ENCODE results near the gene CPN1. TPM values are rescaled to one million over a fixed set of nuclear protein-coding genes. Genes with fewer than 3 reads are reported as not detected.

CPN1 gene
- total and polyA plus RNA-seq, 5 donors from 2014 or later, result not detected

- Mint-ChIP-seq H3K36me3 (no peaks in the 10 kb centered on the region), H3K4me3 (no peak overlapping the region), H3K4me1 (no peaks in the 10 kb centered on the region), H3K9me3 (peaks cover 0 to 2% (median 0%) of the 10 kb centered on the region in 7 donors), H3K27me3 (peaks cover 8% of the 10 kb centered on the region), H3K27ac (no peak overlapping the region)
- no peak for ATAC-seq (ENCODE audit: low read depth in 2 of 2)
- H3K27ac ChIP-seq (ENCODE audit: insufficient read depth, low read length, poor library complexity, severe bottlenecking), result no peak overlapping the region
- no peaks in the 10 kb centered on the region for H3K36me3 ChIP-seq (ENCODE audit: control insufficient read depth, insufficient read depth, low read length)
- H3K27me3 ChIP-seq (ENCODE audit: control insufficient read depth, insufficient read depth, low read length), result no peaks in the 10 kb centered on the region
- no peaks in the 10 kb centered on the region for H3K4me1 ChIP-seq (ENCODE audit: control insufficient read depth, insufficient read depth, low read length, poor library complexity, severe bottlenecking)
- no peaks in the 10 kb centered on the region for H3K9me3 ChIP-seq (ENCODE audit: control insufficient read depth in 2 of 2, low read length in 2 of 2)
- no peak overlapping the region for H3K4me3 ChIP-seq (ENCODE audit: low read depth, low read length)
- DNase-seq, result no peak
Observed at GRCh38 chr10:100076750-100077149, 4.9 kb downstream of the CPN1 start.

- Histone ChIP-seq H3K27ac (ENCODE audit: insufficient read depth, low read length, poor library complexity, severe bottlenecking) (no peak overlapping the region), H3K4me3 (ENCODE audit: low read depth, low read length) (no peak overlapping the region), H3K9me3 (ENCODE audit: control insufficient read depth in 2 of 2, low read length in 2 of 2) (no peaks in the 10 kb centered on the region), H3K27me3 (ENCODE audit: control insufficient read depth, insufficient read depth, low read length) (no peaks in the 10 kb centered on the region), H3K36me3 (ENCODE audit: control insufficient read depth, insufficient read depth, low read length) (no peaks in the 10 kb centered on the region), H3K4me1 (ENCODE audit: control insufficient read depth, insufficient read depth, low read length, poor library complexity, severe bottlenecking) (no peaks in the 10 kb centered on the region)
- H3K27me3 Mint-ChIP-seq, result peaks cover 7% of the 10 kb centered on the region
- no peak overlapping the region for H3K4me3 Mint-ChIP-seq
- DNase-seq (no peak), ATAC-seq (ENCODE audit: low read depth in 2 of 2) (no peak)
- no peaks in the 10 kb centered on the region for H3K36me3 Mint-ChIP-seq
- H3K9me3 Mint-ChIP-seq, result no peaks in the 10 kb centered on the region
- no peaks in the 10 kb centered on the region for H3K4me1 Mint-ChIP-seq
- H3K27ac Mint-ChIP-seq, result no peak overlapping the region
Observed at GRCh38 chr10:100075426-100076220, 6.0 kb downstream of the CPN1 start.

DNA sequence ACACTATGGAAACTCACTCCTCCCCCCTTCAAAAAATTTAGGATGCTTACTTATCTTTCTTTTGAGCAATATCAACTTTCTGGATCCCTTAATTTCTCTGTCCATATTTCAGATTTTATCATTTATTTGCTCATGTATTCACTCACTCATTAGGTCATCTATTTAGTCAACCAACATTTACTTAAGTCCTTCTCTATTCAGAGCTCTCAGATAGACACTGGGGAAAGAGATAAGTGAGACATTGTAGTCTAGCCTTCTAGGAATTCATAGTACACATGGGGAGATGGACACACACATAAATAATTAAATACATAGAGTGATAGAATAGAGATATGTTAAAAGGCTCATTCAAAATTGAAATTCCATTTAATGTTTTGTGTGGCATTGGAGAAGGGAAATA, 9.2 kb downstream of the CPN1 start:
- no peak overlapping the region for H3K4me3 Mint-ChIP-seq

DNA sequence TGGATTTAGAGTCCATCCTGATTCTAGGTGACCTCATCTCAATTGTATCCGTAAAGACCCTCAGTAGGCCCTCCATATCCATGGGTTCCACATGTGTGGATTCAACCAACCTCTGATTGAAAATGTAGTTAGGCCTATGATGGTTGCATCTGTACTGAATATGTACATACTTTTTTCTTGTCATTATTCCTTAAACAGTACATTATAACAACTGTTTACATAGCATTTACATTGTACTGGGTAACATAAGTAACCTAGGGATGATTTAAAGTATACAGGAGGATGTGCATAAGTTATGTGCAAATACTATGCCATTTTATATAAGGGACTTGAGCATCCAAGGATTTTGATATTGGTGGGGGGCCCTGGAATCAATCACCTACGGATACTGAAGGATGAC, 10.1 kb downstream of the CPN1 start:
- H3K36me3 ChIP-seq (ENCODE audit: control insufficient read depth, insufficient read depth, low read length), result no peaks in the 10 kb centered on the region
- H3K4me3 ChIP-seq (ENCODE audit: low read depth, low read length), result no peak overlapping the region
- H3K27ac ChIP-seq (ENCODE audit: insufficient read depth, low read length, poor library complexity, severe bottlenecking), result no peak overlapping the region
- Mint-ChIP-seq H3K9me3 (peaks cover 0 to 2% (median 0%) of the 10 kb centered on the region in 7 donors), H3K36me3 (no peaks in the 10 kb centered on the region), H3K4me3 (no peak overlapping the region), H3K27ac (no peak overlapping the region), H3K4me1 (no peaks in the 10 kb centered on the region), H3K27me3 (peaks cover 9% of the 10 kb centered on the region)
- no peaks in the 10 kb centered on the region for H3K4me1 ChIP-seq (ENCODE audit: control insufficient read depth, insufficient read depth, low read length, poor library complexity, severe bottlenecking)
- ATAC-seq (ENCODE audit: low read depth in 2 of 2) (no peak), DNase-seq (no peak)
- no peaks in the 10 kb centered on the region for H3K9me3 ChIP-seq (ENCODE audit: control insufficient read depth in 2 of 2, low read length in 2 of 2)
- H3K27me3 ChIP-seq (ENCODE audit: control insufficient read depth, insufficient read depth, low read length), result peaks cover 3% of the 10 kb centered on the region

More for the DNA sequence above, 9.2 kb downstream of the CPN1 start:
- H3K4me1 Mint-ChIP-seq, result no peaks in the 10 kb centered on the region
- H3K27ac Mint-ChIP-seq, result no peak overlapping the region
- H3K27me3 Mint-ChIP-seq, result peaks cover 6% of the 10 kb centered on the region
- H3K9me3 ChIP-seq (ENCODE audit: control insufficient read depth in 2 of 2, low read length in 2 of 2), result no peaks in the 10 kb centered on the region
- H3K9me3 Mint-ChIP-seq, result peaks cover 0 to 2% (median 0%) of the 10 kb centered on the region in 7 donors
- no peak overlapping the region for H3K4me3 ChIP-seq (ENCODE audit: low read depth, low read length)
- H3K27me3 ChIP-seq (ENCODE audit: control insufficient read depth, insufficient read depth, low read length), result peaks cover 3% of the 10 kb centered on the region
- no peak for ATAC-seq (ENCODE audit: low read depth in 2 of 2)
- H3K4me1 ChIP-seq (ENCODE audit: control insufficient read depth, insufficient read depth, low read length, poor library complexity, severe bottlenecking), result no peaks in the 10 kb centered on the region
- no peaks in the 10 kb centered on the region for H3K36me3 Mint-ChIP-seq
- no peaks in the 10 kb centered on the region for H3K36me3 ChIP-seq (ENCODE audit: control insufficient read depth, insufficient read depth, low read length)
- no peak for DNase-seq
- no peak overlapping the region for H3K27ac ChIP-seq (ENCODE audit: insufficient read depth, low read length, poor library complexity, severe bottlenecking)

DNA sequence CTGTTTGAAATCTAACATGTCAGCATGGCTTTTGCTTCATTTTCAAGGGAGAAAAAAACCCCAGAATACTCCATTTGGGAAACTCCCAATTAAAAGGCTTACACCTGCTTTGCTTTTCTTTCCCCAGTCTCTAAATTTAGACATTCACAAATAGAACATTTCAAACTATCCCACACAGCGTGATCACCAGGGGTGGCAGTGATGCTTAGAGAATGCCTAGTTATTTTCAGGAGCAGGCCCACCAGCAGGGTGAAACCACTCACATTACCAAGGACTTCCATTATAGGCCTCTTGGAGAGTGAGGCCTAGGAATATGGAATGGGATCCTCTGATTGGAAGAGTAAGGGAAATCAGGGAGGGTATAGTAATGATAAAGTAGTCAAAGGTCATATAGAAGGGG, 14.2 kb downstream of the CPN1 start:
- Histone ChIP-seq H3K9me3 (ENCODE audit: control insufficient read depth in 2 of 2, low read length in 2 of 2) (no peaks in the 10 kb centered on the region), H3K4me3 (ENCODE audit: low read depth, low read length) (no peak overlapping the region), H3K36me3 (ENCODE audit: control insufficient read depth, insufficient read depth, low read length) (no peaks in the 10 kb centered on the region), H3K27ac (ENCODE audit: insufficient read depth, low read length, poor library complexity, severe bottlenecking) (no peak overlapping the region), H3K27me3 (ENCODE audit: control insufficient read depth, insufficient read depth, low read length) (peaks cover 3% of the 10 kb centered on the region), H3K4me1 (ENCODE audit: control insufficient read depth, insufficient read depth, low read length, poor library complexity, severe bottlenecking) (no peaks in the 10 kb centered on the region)
- H3K27ac Mint-ChIP-seq, result no peak overlapping the region
- peaks cover 0 to 2% (median 0%) of the 10 kb centered on the region in 7 donors for H3K9me3 Mint-ChIP-seq
- H3K27me3 Mint-ChIP-seq, result peaks cover 19% of the 10 kb centered on the region
- DNase-seq (no peak), ATAC-seq (ENCODE audit: low read depth in 2 of 2) (no peak)
- H3K36me3 Mint-ChIP-seq, result no peaks in the 10 kb centered on the region
- no peak overlapping the region for H3K4me3 Mint-ChIP-seq
- no peaks in the 10 kb centered on the region for H3K4me1 Mint-ChIP-seq

- no peaks in the 10 kb centered on the region for H3K9me3 ChIP-seq (ENCODE audit: control insufficient read depth in 2 of 2, low read length in 2 of 2)
- no peaks in the 10 kb centered on the region for H3K4me1 Mint-ChIP-seq
- H3K4me3 Mint-ChIP-seq, result peak overlapping the region in 1 of 4 donors; percentile 28
- H3K36me3 Mint-ChIP-seq, result no peaks in the 10 kb centered on the region
- H3K36me3 ChIP-seq (ENCODE audit: control insufficient read depth, insufficient read depth, low read length), result no peaks in the 10 kb centered on the region
- DNase-seq, result no peak
- no peaks in the 10 kb centered on the region for H3K27me3 ChIP-seq (ENCODE audit: control insufficient read depth, insufficient read depth, low read length)
- H3K27ac Mint-ChIP-seq, result no peak overlapping the region
- H3K9me3 Mint-ChIP-seq, result peaks cover 0 to 2% (median 0%) of the 10 kb centered on the region in 7 donors
- ATAC-seq (ENCODE audit: low read depth in 2 of 2), result no peak
- H3K27ac ChIP-seq (ENCODE audit: insufficient read depth, low read length, poor library complexity, severe bottlenecking), result no peak overlapping the region
- no peaks in the 10 kb centered on the region for H3K4me1 ChIP-seq (ENCODE audit: control insufficient read depth, insufficient read depth, low read length, poor library complexity, severe bottlenecking)
- H3K4me3 ChIP-seq (ENCODE audit: low read depth, low read length), result no peak overlapping the region
- peaks cover 19% of the 10 kb centered on the region for H3K27me3 Mint-ChIP-seq
Observed at GRCh38 chr10:100065084-100065660, 16.5 kb downstream of the CPN1 start.

DNA sequence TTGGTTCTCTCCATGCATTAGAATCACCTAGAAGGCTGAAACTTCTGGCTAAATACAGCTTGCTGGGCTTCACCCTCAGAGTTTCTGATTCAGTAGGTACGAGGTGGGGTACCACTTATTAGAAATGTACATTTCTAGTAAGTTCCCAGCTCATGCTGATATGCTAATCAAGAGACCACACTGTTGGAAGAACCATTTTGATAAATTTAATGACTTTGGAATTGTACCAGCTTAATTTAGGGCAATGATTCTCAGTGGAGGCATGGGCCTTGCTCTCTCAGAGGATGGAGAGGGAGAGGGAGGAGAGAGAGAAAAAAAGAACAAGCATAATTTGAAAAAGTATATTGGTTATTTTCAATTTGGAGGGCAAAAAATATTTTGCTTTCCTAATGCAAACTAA, 20.3 kb downstream of the CPN1 start:
- DNase-seq (no peak), ATAC-seq (ENCODE audit: low read depth in 2 of 2) (no peak)
- Mint-ChIP-seq H3K4me1 (no peaks in the 10 kb centered on the region), H3K36me3 (no peaks in the 10 kb centered on the region), H3K9me3 (no peaks in the 10 kb centered on the region), H3K4me3 (no peak overlapping the region), H3K27ac (no peak overlapping the region), H3K27me3 (peaks cover 15% of the 10 kb centered on the region)
- no peaks in the 10 kb centered on the region for H3K36me3 ChIP-seq (ENCODE audit: control insufficient read depth, insufficient read depth, low read length)
- peaks cover 0 to under 1% of the 10 kb centered on the region in 2 experiments for H3K9me3 ChIP-seq (ENCODE audit: control insufficient read depth in 2 of 2, low read length in 2 of 2)
- H3K27ac ChIP-seq (ENCODE audit: insufficient read depth, low read length, poor library complexity, severe bottlenecking), result no peak overlapping the region
- H3K27me3 ChIP-seq (ENCODE audit: control insufficient read depth, insufficient read depth, low read length), result peaks cover 2% of the 10 kb centered on the region
- H3K4me1 ChIP-seq (ENCODE audit: control insufficient read depth, insufficient read depth, low read length, poor library complexity, severe bottlenecking), result no peaks in the 10 kb centered on the region
- no peak overlapping the region for H3K4me3 ChIP-seq (ENCODE audit: low read depth, low read length)

DNA sequence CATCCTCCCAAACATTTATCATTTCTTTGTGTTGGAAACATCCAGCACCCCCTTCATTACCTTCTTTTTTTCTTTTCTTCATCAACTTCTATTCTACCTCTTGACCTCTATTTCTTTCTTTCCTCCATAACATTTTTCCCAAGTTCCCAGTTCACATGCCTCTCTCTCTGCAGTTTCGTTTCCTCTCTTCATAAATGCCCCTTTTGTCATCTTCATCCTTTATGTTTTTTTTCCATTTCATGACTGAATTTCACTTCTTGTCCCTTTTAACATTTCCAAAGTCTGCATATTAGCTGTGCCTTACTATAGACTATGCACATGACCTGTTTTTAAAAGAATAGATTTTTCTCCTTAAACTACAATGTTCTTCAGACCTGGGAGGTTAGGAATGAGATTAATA, 23.7 kb downstream of the CPN1 start:
- Mint-ChIP-seq H3K27me3 (peaks cover 14% of the 10 kb centered on the region), H3K36me3 (no peaks in the 10 kb centered on the region), H3K4me3 (no peak overlapping the region), H3K4me1 (no peaks in the 10 kb centered on the region), H3K9me3 (peaks cover 0 to 4% (median 0%) of the 10 kb centered on the region in 7 donors), H3K27ac (no peak overlapping the region)
- Histone ChIP-seq H3K27ac (ENCODE audit: insufficient read depth, low read length, poor library complexity, severe bottlenecking) (no peak overlapping the region), H3K4me3 (ENCODE audit: low read depth, low read length) (no peak overlapping the region), H3K9me3 (ENCODE audit: control insufficient read depth in 2 of 2, low read length in 2 of 2) (peaks cover 0 to 8% of the 10 kb centered on the region in 2 experiments), H3K4me1 (ENCODE audit: control insufficient read depth, insufficient read depth, low read length, poor library complexity, severe bottlenecking) (no peaks in the 10 kb centered on the region), H3K36me3 (ENCODE audit: control insufficient read depth, insufficient read depth, low read length) (no peaks in the 10 kb centered on the region), H3K27me3 (ENCODE audit: control insufficient read depth, insufficient read depth, low read length) (peaks cover 4% of the 10 kb centered on the region)
- ATAC-seq (ENCODE audit: low read depth in 2 of 2) (no peak), DNase-seq (no peak)

All from CD4-positive, CD25-positive, alpha-beta regulatory T cell (primary cell).